Loucy (cell line): Measurements from ENCODE around the gene SMIM21.

Experiments
- CTCF ChIP-seq: fragments of 200-600 bp; sonication (generic); conservative IDR thresholded peaks from 2 replicates; pipeline ENCODE4 v1.5.1; 2014; ENCODE audit warnings: mild to moderate bottlenecking, antibody characterized with exemption, low read length
- EZH2phosphoT487 ChIP-seq: fragments of 200-600 bp; IDR thresholded peaks from 2 replicates; pipeline ENCODE4 v1.6.1; 2018; ENCODE audit warnings: antibody characterized with exemption, mild to moderate bottlenecking, moderate library complexity, borderline replicate concordance

- no peak for TF ChIP-seq EZH2phosphoT487
- TF ChIP-seq CTCF, result no peak
Measured at GRCh38 chr18:75374466-75374865, 53.0 kb downstream of the SMIM21 start.
